DND-41 (cell line): ENCODE measurements around the gene PIP5K1A.

Experiments used
- CTCF ChIP-seq: IDR thresholded peaks from 2 replicates; pipeline ENCODE4 v1.5.1; 2012; ENCODE audit warnings: borderline replicate concordance, low read length, moderate library complexity, mild to moderate bottlenecking; ENCODE audit not compliant: poor library complexity, severe bottlenecking; ENCODE audit errors: extremely low read depth
- EZH2 ChIP-seq: IDR thresholded peaks from 3 replicates; pipeline ENCODE4 v1.6.1; 2012; ENCODE audit warnings: borderline replicate concordance, low read depth, mild to moderate bottlenecking, moderate library complexity, low read length, inconsistent platforms; ENCODE audit not compliant: severe bottlenecking

GRCh38 chr1:151287341-151287699 is 89.0 kb downstream of the PIP5K1A start:
- TF ChIP-seq EZH2, result no peak
- no peak for TF ChIP-seq CTCF
